ENCODE data around the gene TMTC4.

- TF ChIP-seq CTCF (IDR thresholded peaks at IDR 0.05) = no peak
- TF ChIP-seq POLR2AphosphoS5 (IDR thresholded peaks at IDR 0.05) = no peak
These were observed 110.0 kb downstream of the TMTC4 start for GRCh38 chr13:100564444-100565223.
